ENCODE results near the gene MIOX.

MIOX gene

DNA sequence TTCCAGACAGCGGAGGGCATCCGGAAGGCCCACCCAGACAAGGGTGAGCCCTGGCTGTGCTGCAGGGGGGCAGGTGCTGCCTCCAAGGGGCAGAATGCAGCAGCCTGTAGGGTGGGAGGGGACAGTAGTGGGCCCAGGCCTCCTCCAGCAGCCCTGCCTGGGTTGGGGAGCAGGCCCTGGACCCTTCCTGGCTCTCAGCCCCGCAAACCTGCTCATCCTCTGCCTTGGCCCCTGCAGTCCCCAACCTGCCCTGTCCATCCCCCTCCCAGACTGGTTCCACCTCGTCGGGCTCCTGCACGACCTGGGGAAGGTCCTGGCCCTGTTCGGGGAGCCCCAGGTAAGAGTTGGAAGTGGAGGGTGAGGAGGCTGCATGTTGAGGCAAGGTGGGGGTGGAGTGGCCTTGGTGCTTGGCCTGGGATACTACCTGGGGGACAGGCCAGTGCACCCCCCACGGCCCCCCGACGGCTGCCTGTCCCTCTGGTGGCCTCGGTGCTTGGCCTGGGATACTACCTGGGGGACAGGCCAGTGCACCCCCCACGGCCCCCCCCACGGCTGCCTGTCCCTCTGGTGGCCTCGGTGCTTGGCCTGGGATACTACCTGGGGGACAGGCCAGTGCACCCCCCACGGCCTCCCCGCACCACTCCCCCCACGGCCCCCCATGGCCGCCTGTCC, 1.5 kb downstream of the MIOX start:
- TF ChIP-seq, protein P1, sequence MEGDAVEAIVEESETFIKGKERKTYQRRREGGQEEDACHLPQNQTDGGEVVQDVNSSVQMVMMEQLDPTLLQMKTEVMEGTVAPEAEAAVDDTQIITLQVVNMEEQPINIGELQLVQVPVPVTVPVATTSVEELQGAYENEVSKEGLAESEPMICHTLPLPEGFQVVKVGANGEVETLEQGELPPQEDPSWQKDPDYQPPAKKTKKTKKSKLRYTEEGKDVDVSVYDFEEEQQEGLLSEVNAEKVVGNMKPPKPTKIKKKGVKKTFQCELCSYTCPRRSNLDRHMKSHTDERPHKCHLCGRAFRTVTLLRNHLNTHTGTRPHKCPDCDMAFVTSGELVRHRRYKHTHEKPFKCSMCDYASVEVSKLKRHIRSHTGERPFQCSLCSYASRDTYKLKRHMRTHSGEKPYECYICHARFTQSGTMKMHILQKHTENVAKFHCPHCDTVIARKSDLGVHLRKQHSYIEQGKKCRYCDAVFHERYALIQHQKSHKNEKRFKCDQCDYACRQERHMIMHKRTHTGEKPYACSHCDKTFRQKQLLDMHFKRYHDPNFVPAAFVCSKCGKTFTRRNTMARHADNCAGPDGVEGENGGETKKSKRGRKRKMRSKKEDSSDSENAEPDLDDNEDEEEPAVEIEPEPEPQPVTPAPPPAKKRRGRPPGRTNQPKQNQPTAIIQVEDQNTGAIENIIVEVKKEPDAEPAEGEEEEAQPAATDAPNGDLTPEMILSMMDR (IDR thresholded peaks at IDR 0.05) = no peak
- Histone ChIP-seq H3K27me3 (peaks cover 61% of the 10 kb centered on the region), H3K9me3 (no peaks in the 10 kb centered on the region), H3K4me1 (ENCODE audit: control insufficient read depth in 1 of 2, insufficient read depth in 1 of 2, low read depth in 1 of 2, low read length in 1 of 2) (no peaks in the 10 kb centered on the region), H3K36me3 (no peaks in the 10 kb centered on the region), H3K4me3 (ENCODE audit: low read depth in 1 of 2, low read length in 1 of 2) (no peak overlapping the region), H3K27ac (no peak overlapping the region)

DNA sequence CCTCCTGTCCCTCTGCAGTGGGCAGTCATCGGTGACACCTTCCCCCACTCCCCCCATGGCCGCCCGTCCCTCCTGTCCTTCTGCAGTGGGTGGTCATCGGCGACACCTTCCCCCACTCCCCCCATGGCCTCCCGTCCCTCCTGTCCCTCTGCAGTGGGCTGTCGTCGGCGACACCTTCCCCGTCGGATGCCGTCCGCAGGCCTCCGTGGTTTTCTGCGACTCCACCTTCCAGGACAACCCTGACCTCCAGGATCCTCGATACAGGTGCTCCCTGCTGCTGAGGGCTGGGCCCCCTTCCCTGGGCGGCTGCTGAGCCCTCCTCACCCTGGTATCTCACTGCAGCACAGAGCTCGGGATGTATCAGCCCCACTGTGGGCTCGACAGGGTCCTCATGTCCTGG, 2.2 kb downstream of the MIOX start:
- H3K4me1 ChIP-seq (ENCODE audit: control insufficient read depth in 1 of 2, insufficient read depth in 1 of 2, low read depth in 1 of 2, low read length in 1 of 2) = no peaks in the 10 kb centered on the region
- no peaks in the 10 kb centered on the region for H3K36me3 ChIP-seq
- TF ChIP-seq, protein P1 (IDR thresholded peaks at IDR 0.05) = no peak
- H3K4me3 ChIP-seq (ENCODE audit: low read depth in 1 of 2, low read length in 1 of 2) = no peak overlapping the region
- no peaks in the 10 kb centered on the region for H3K9me3 ChIP-seq
- peaks cover 54% of the 10 kb centered on the region for H3K27me3 ChIP-seq
- no peak overlapping the region for H3K27ac ChIP-seq

DNA sequence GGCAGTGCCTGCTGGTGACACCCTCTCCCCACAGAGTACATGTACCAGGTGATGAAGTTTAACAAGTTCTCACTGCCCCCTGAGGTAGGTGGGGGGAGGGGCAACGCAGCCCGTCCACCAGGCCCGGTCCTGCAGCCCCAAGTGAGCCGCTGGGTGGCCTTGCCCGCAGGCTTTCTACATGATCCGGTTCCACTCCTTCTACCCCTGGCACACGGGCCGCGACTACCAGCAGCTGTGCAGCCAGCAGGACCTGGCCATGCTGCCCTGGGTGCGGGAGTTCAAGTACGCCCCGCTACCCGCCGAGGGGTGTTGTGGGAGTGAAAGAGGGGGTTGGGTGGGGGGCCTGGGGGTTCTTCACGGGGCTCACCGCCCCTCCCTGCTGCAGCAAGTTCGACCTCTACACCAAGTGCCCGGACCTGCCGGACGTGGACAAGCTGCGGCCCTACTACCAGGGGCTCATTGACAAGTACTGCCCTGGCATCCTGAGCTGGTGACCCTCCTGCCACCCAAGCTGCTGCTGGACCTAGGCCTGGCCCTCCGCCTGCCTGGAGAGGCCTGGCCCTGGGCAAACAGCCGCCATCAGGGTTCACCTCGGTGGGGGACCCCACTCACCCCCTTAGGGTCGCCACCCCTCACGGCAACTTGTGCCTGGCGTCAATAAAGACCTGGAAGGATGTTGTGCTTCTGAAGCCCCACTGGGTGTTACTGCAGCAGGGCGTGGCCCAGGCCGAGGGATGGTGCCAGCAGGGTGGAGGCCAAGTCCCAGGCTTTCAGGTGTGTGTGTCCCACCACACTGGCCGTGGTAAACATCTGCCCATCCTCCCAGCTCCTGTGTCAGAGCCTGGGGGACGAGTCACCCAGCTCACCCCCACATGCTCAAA, 2.9 kb downstream of the MIOX start:
- Histone ChIP-seq H3K36me3 (no peaks in the 10 kb centered on the region), H3K27ac (no peak overlapping the region), H3K4me3 (ENCODE audit: low read depth in 1 of 2, low read length in 1 of 2) (no peak overlapping the region), H3K9me3 (no peaks in the 10 kb centered on the region), H3K4me1 (ENCODE audit: control insufficient read depth in 1 of 2, insufficient read depth in 1 of 2, low read depth in 1 of 2, low read length in 1 of 2) (no peaks in the 10 kb centered on the region), H3K27me3 (peaks cover 47% of the 10 kb centered on the region)
- TF ChIP-seq, protein P1 (IDR thresholded peaks at IDR 0.05) = no peak

DNA sequence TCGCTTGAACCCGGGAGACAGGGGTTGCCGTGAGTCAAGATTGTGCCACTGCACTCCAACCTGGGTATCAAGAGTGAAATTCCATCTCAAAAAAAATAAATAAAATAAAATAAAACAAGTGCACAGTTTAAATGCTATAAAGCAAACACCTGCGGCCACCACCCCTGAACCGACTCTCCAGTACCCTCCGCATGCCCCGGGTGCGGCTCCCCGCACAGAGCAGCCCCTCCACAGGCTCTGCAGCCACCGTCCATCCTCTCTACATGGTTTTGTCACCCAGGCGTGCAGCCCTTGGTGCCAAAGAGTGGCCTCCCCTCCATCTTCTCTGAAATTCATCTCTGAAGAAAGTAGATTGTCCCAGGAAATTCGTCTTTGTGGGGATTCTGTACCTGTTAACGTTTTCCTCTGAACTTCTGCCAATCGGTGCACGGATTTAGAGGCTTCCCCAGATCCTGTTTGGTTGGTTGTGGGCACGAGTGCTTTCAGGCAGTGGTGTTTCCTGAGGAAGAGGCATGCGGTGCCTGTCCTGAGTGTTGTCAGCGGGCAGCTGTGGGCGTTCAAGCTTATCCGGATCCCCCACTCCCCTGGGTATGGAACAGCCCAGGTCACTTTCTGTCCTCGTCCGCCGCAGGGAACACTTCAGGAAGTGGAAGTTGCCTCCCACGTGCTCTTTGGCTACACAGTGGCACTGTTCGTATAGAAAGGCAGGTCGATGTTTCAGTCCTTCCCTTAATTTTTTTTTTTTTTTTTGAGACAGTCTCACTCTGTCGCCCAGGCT, 4.1 kb downstream of the MIOX start:
- Histone ChIP-seq H3K27me3 (peaks cover 36% of the 10 kb centered on the region), H3K36me3 (no peaks in the 10 kb centered on the region), H3K4me1 (ENCODE audit: control insufficient read depth in 1 of 2, insufficient read depth in 1 of 2, low read depth in 1 of 2, low read length in 1 of 2) (no peaks in the 10 kb centered on the region), H3K4me3 (ENCODE audit: low read depth in 1 of 2, low read length in 1 of 2) (no peak overlapping the region), H3K9me3 (no peaks in the 10 kb centered on the region), H3K27ac (no peak overlapping the region)
- TF ChIP-seq, protein P1 (IDR thresholded peaks at IDR 0.05) = no peak

DNA sequence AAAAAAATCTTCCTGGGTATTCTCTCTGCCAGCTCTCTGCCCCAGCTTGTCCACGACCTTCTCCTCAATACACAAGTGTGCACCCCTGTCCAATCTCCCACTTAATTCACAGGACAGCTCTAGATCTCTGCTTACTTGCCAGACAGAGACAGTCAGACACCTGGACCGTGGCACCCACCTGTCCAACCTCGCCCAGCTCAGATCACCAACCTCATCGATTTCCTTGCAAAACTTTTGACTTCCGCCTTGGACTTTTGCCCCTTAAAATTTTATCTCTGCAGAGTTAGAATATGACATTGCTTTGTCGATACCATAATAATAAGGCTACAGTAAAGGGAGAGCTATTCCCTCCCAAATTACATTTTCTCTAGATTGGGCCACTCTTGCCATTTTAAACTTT, 10.4 kb downstream of the MIOX start:
- Histone ChIP-seq H3K9me3 (no peaks in the 10 kb centered on the region), H3K4me1 (ENCODE audit: control insufficient read depth in 1 of 2, insufficient read depth in 1 of 2, low read depth in 1 of 2, low read length in 1 of 2) (no peaks in the 10 kb centered on the region), H3K27ac (no peak overlapping the region), H3K4me3 (ENCODE audit: low read depth in 1 of 2, low read length in 1 of 2) (no peak overlapping the region), H3K27me3 (peaks cover 3% of the 10 kb centered on the region), H3K36me3 (peaks cover 2% of the 10 kb centered on the region)
- TF ChIP-seq, protein P1 (IDR thresholded peaks at IDR 0.05) = no peak

Measured in neutrophil (primary cell).